GM18508 (cell line): ENCODE measurements around the gene WDR3.

Experiments
- ATAC-seq: cut with Tn5 transposase; IDR thresholded peaks from one replicate; pipeline ENCODE4 v1.9.1; 2021; ENCODE audit warnings: moderate number of reproducible peaks; ENCODE audit not compliant: insufficient read depth, unreplicated experiment

The WDR3 gene

GRCh38 chr1:117933769-117934168 lies 4.2 kb downstream of the WDR3 start:
- ATAC-seq, result no peak

- no peak for ATAC-seq
Observed at GRCh38 chr1:117942293-117942692, 12.8 kb downstream of the WDR3 start.

- no peak for ATAC-seq
Observed at GRCh38 chr1:117952386-117952785, 22.8 kb downstream of the WDR3 start.

- ATAC-seq, result no peak
Observed at GRCh38 chr1:117959364-117959763, 29.8 kb downstream of the WDR3 start.

- no peak for ATAC-seq
Observed at GRCh38 chr1:117964290-117965038, 34.9 kb downstream of the WDR3 start.

GRCh38 chr1:117967477-117967876 lies 37.9 kb downstream of the WDR3 start:
- ATAC-seq, result no peak

GRCh38 chr1:117967881-117968280 lies 38.3 kb downstream of the WDR3 start:
- ATAC-seq, result no peak

- ATAC-seq, result no peak
Observed at GRCh38 chr1:117970252-117970651, 40.7 kb downstream of the WDR3 start.

- no peak for ATAC-seq
Observed at GRCh38 chr1:117971777-117972176, 42.2 kb downstream of the WDR3 start.

GRCh38 chr1:117976381-117976780 lies 46.8 kb downstream of the WDR3 start:
- no peak for ATAC-seq

- no peak for ATAC-seq
Observed at GRCh38 chr1:117981455-117982192, 52.1 kb downstream of the WDR3 start.

- ATAC-seq, result no peak
Observed at GRCh38 chr1:117985239-117985638, 55.7 kb downstream of the WDR3 start.

GRCh38 chr1:117985973-117986372 lies 56.4 kb downstream of the WDR3 start:
- peak; percentile 60 for ATAC-seq

- no peak for ATAC-seq
Observed at GRCh38 chr1:118004312-118004711, 74.8 kb downstream of the WDR3 start.

- ATAC-seq, result no peak
Observed at GRCh38 chr1:118007391-118007790, 77.9 kb downstream of the WDR3 start.

GRCh38 chr1:118008011-118008410 lies 78.5 kb downstream of the WDR3 start:
- ATAC-seq, result no peak

GRCh38 chr1:118012515-118013124 lies 83.1 kb downstream of the WDR3 start:
- no peak for ATAC-seq

GRCh38 chr1:118013336-118013735 lies 83.8 kb downstream of the WDR3 start:
- no peak for ATAC-seq

- no peak for ATAC-seq
Observed at GRCh38 chr1:118013938-118014337, 84.4 kb downstream of the WDR3 start.
